ENCODE measurements around the gene ARHGAP26.

Gene ARHGAP26

GRCh38 chr5:142830241-142831008, 60.2 kb downstream of the ARHGAP26 start:
- no peak for ATAC-seq (replicated peaks)
- DNase-seq = no peak

GRCh38 chr5:142831009-142831383, 60.8 kb downstream of the ARHGAP26 start:
- Mint-ChIP-seq H3K27ac (no peak overlapping the region), H3K9me3 (no peaks in the 10 kb centered on the region), H3K36me3 (no peaks in the 10 kb centered on the region), H3K4me3 (no peak overlapping the region), H3K4me1 (peaks cover 3 to 7% of the 10 kb centered on the region in 2 donors), H3K27me3 (no peaks in the 10 kb centered on the region)
- DNase-seq (no peak), ATAC-seq (replicated peaks) (no peak)

More at GRCh38 chr5:142830241-142831008, 60.2 kb downstream of the ARHGAP26 start:
- Mint-ChIP-seq H3K4me3 (no peak overlapping the region), H3K4me1 (peaks cover 2 to 6% of the 10 kb centered on the region in 2 donors), H3K27ac (no peak overlapping the region), H3K27me3 (no peaks in the 10 kb centered on the region), H3K9me3 (no peaks in the 10 kb centered on the region), H3K36me3 (no peaks in the 10 kb centered on the region)

- no peak for DNase-seq
Measured at GRCh38 chr5:142832263-142832662, 62.1 kb downstream of the ARHGAP26 start.

GRCh38 chr5:142833517-142834449, 63.6 kb downstream of the ARHGAP26 start:
- no peaks in the 10 kb centered on the region for H3K27me3 Mint-ChIP-seq
- no peaks in the 10 kb centered on the region for H3K36me3 Mint-ChIP-seq
- peak overlapping the region; percentile 20 for H3K27ac Mint-ChIP-seq
- no peak for ATAC-seq (replicated peaks)
- H3K4me3 Mint-ChIP-seq = no peak overlapping the region
- H3K4me1 Mint-ChIP-seq = peaks cover 8 to 14% of the 10 kb centered on the region in 2 donors
- no peaks in the 10 kb centered on the region for H3K9me3 Mint-ChIP-seq
- DNase-seq = no peak

More at GRCh38 chr5:142832263-142832662, 62.1 kb downstream of the ARHGAP26 start:
- Mint-ChIP-seq H3K36me3 (no peaks in the 10 kb centered on the region), H3K4me1 (peaks cover 5 to 13% of the 10 kb centered on the region in 2 donors), H3K27ac (no peak overlapping the region), H3K4me3 (no peak overlapping the region), H3K27me3 (no peaks in the 10 kb centered on the region), H3K9me3 (no peaks in the 10 kb centered on the region)
- ATAC-seq (replicated peaks) = no peak

- no peaks in the 10 kb centered on the region for H3K36me3 Mint-ChIP-seq
- H3K9me3 Mint-ChIP-seq = no peaks in the 10 kb centered on the region
- H3K27me3 Mint-ChIP-seq = no peaks in the 10 kb centered on the region
- H3K4me3 Mint-ChIP-seq = no peak overlapping the region
- ATAC-seq (replicated peaks) (no peak), DNase-seq (no peak)
- H3K27ac Mint-ChIP-seq = no peak overlapping the region
- peaks cover 5 to 14% of the 10 kb centered on the region in 2 donors for H3K4me1 Mint-ChIP-seq
Measured at GRCh38 chr5:142834504-142834903, 64.3 kb downstream of the ARHGAP26 start.

- no peak overlapping the region for H3K4me3 Mint-ChIP-seq
- no peaks in the 10 kb centered on the region for H3K27me3 Mint-ChIP-seq
- H3K9me3 Mint-ChIP-seq = no peaks in the 10 kb centered on the region
- DNase-seq (no peak), ATAC-seq (replicated peaks) (no peak)
- no peaks in the 10 kb centered on the region for H3K36me3 Mint-ChIP-seq
- no peak overlapping the region for H3K27ac Mint-ChIP-seq
- H3K4me1 Mint-ChIP-seq = peaks cover 5 to 14% of the 10 kb centered on the region in 2 donors
Measured at GRCh38 chr5:142835540-142835939, 65.4 kb downstream of the ARHGAP26 start.

- ATAC-seq (replicated peaks) (no peak), DNase-seq (no peak)
- no peak overlapping the region for H3K27ac Mint-ChIP-seq
- H3K4me3 Mint-ChIP-seq = no peak overlapping the region
- H3K9me3 Mint-ChIP-seq = no peaks in the 10 kb centered on the region
- H3K4me1 Mint-ChIP-seq = peaks cover 5 to 14% of the 10 kb centered on the region in 2 donors
- no peaks in the 10 kb centered on the region for H3K27me3 Mint-ChIP-seq
- H3K36me3 Mint-ChIP-seq = no peaks in the 10 kb centered on the region
Measured at GRCh38 chr5:142836048-142836447, 65.9 kb downstream of the ARHGAP26 start.

- Mint-ChIP-seq H3K9me3 (no peaks in the 10 kb centered on the region), H3K36me3 (no peaks in the 10 kb centered on the region), H3K27ac (no peak overlapping the region), H3K4me1 (peaks cover 5 to 14% of the 10 kb centered on the region in 2 donors), H3K27me3 (no peaks in the 10 kb centered on the region), H3K4me3 (no peak overlapping the region)
- ATAC-seq (replicated peaks) (no peak), DNase-seq (no peak)
Measured at GRCh38 chr5:142837081-142837725, 67.0 kb downstream of the ARHGAP26 start.

- Mint-ChIP-seq H3K4me3 (no peak overlapping the region), H3K27me3 (no peaks in the 10 kb centered on the region), H3K36me3 (no peaks in the 10 kb centered on the region), H3K27ac (no peak overlapping the region), H3K9me3 (no peaks in the 10 kb centered on the region), H3K4me1 (peaks cover 5 to 14% of the 10 kb centered on the region in 2 donors)
- ATAC-seq (replicated peaks) = no peak
- DNase-seq = no peak
Measured at GRCh38 chr5:142838845-142839244, 68.7 kb downstream of the ARHGAP26 start.

- Mint-ChIP-seq H3K27me3 (no peaks in the 10 kb centered on the region), H3K36me3 (no peaks in the 10 kb centered on the region), H3K9me3 (no peaks in the 10 kb centered on the region), H3K4me1 (peaks cover 6 to 20% of the 10 kb centered on the region in 2 donors), H3K27ac (no peak overlapping the region), H3K4me3 (no peak overlapping the region)
- DNase-seq = no peak
- ATAC-seq (replicated peaks) = no peak
Measured at GRCh38 chr5:142839711-142840346, 69.7 kb downstream of the ARHGAP26 start.

GRCh38 chr5:142840575-142840974, 70.4 kb downstream of the ARHGAP26 start:
- H3K27ac Mint-ChIP-seq = no peak overlapping the region
- ATAC-seq (replicated peaks) (no peak), DNase-seq (no peak)
- no peaks in the 10 kb centered on the region for H3K36me3 Mint-ChIP-seq
- no peaks in the 10 kb centered on the region for H3K9me3 Mint-ChIP-seq
- no peak overlapping the region for H3K4me3 Mint-ChIP-seq
- H3K27me3 Mint-ChIP-seq = no peaks in the 10 kb centered on the region
- H3K4me1 Mint-ChIP-seq = peaks cover 14 to 28% of the 10 kb centered on the region in 2 donors

- H3K36me3 Mint-ChIP-seq = no peaks in the 10 kb centered on the region
- H3K4me1 Mint-ChIP-seq = peaks cover 22 to 33% of the 10 kb centered on the region in 2 donors
- H3K27me3 Mint-ChIP-seq = no peaks in the 10 kb centered on the region
- H3K4me3 Mint-ChIP-seq = no peak overlapping the region
- DNase-seq (no peak), ATAC-seq (replicated peaks) (no peak)
- H3K27ac Mint-ChIP-seq = no peak overlapping the region
- H3K9me3 Mint-ChIP-seq = no peaks in the 10 kb centered on the region
Measured at GRCh38 chr5:142841511-142842265, 71.5 kb downstream of the ARHGAP26 start.

Data from stimulated activated naive B cell treated with anti-CD40 and anti-IgM and Interleukin-4, amounts not matched to agents 10 μg/mL and 1 μg/mL and 100 μg/mL, for 72 hours (primary cell).